OCI-LY7 (cell line): ENCODE results near the gene FRA10AC1. TPM values are rescaled to one million over a fixed set of nuclear protein-coding genes. Genes with fewer than 3 reads are reported as not detected.

Experiments
- BruUV-seq: library from RNA; stranded (reverse); fragments of 400-500 nt; replicated peaks from 2 replicates; lab custom pipeline; 2021; lab: Mats Ljungman, UMichigan
- CTCF ChIA-PET: fragments of 300-600 bp; sonication (Branson Sonifier 250); formaldehyde crosslinking; loops from one replicate; lab custom pipeline; 2022; ENCODE audit warnings: antibody characterized with exemption; ENCODE audit not compliant: unreplicated experiment; lab: Charles Lee
- POLR2A ChIA-PET: fragments of 300-600 bp; sonication (Branson Sonifier 250); formaldehyde crosslinking; loops from one replicate; lab custom pipeline; 2022; ENCODE audit warnings: antibody characterized with exemption; lab: Charles Lee
- DNase-seq: peaks from one replicate; pipeline ENCODE4 v3.0.0-alpha.2; 2015; ENCODE audit warnings: low spot score
- H2AFZ ChIP-seq: fragments of 200-600 bp; sonication (generic), shearing (Covaris generic); 2 replicates; pipeline ENCODE4 v1.6.1; 2014; ENCODE audit warnings: mild to moderate bottlenecking, antibody characterized with exemption, low read length, moderate library complexity
- H3K27ac ChIP-seq: fragments of 200-600 bp; sonication (generic); 2 replicates; pipeline ENCODE4 v1.5.1; 2014; ENCODE audit warnings: mixed run types, low read depth, mild to moderate bottlenecking, moderate library complexity, low read length, inconsistent platforms; ENCODE audit not compliant: poor library complexity, severe bottlenecking
- H3K36me3 ChIP-seq: fragments of 200-600 bp; sonication (generic); 2 replicates; pipeline ENCODE4 v1.6.1; 2014; ENCODE audit warnings: mild to moderate bottlenecking, antibody characterized with exemption, low read length, moderate library complexity, mixed read lengths; ENCODE audit not compliant: insufficient read depth
- H3K4me1 ChIP-seq: fragments of 200-600 bp; sonication (generic); 2 replicates; pipeline ENCODE4 v1.5.1; 2014; ENCODE audit warnings: mild to moderate bottlenecking, low read length; ENCODE audit not compliant: insufficient read depth, poor library complexity, severe bottlenecking
- H3K4me2 ChIP-seq: fragments of 200-600 bp; sonication (generic); 2 replicates; pipeline ENCODE4 v1.6.1; 2014; ENCODE audit warnings: mild to moderate bottlenecking, low read length
- H3K4me3 ChIP-seq: fragments of 200-600 bp; sonication (generic); 2 replicates; pipeline ENCODE4 v1.5.1; 2014; ENCODE audit warnings: mild to moderate bottlenecking, low read depth, low read length; ENCODE audit not compliant: poor library complexity, severe bottlenecking
- H3K79me2 ChIP-seq: fragments of 200-600 bp; sonication (generic); 2 replicates; pipeline ENCODE4 v1.6.1; 2016; ENCODE audit warnings: low read depth, mild to moderate bottlenecking, low read length, moderate library complexity, mixed read lengths; ENCODE audit not compliant: insufficient read depth
- H3K9me2 ChIP-seq: fragments of 200-600 bp; sonication (generic); 2 replicates; pipeline ENCODE4 v1.6.1; 2016; ENCODE audit warnings: mild to moderate bottlenecking, low read length, mixed read lengths; ENCODE audit not compliant: insufficient read depth
- H3K9me3 ChIP-seq: fragments of 200-600 bp; sonication (generic); 2 replicates; pipeline ENCODE4 v1.6.1; 2014; ENCODE audit warnings: mild to moderate bottlenecking, mixed run types, low read length, mixed read lengths
- H4K20me1 ChIP-seq: fragments of 200-600 bp; sonication (generic); 2 replicates; pipeline ENCODE4 v1.6.1; 2014; ENCODE audit warnings: mild to moderate bottlenecking, antibody characterized with exemption, low read length, moderate library complexity, mixed read lengths; ENCODE audit not compliant: insufficient read depth
- CTCF ChIP-seq: fragments of 200-600 bp; sonication (generic); conservative IDR thresholded peaks from 2 replicates; pipeline ENCODE4 v1.5.1; 2014; ENCODE audit warnings: mild to moderate bottlenecking, antibody characterized with exemption, low read length, moderate library complexity, mixed read lengths
- EZH2phosphoT487 ChIP-seq: fragments of 200-600 bp; sonication (generic); IDR thresholded peaks from 2 replicates; pipeline ENCODE4 v1.6.1; 2018; ENCODE audit warnings: low read depth, borderline replicate concordance, mild to moderate bottlenecking, mixed run types, antibody characterized with exemption, low read length, moderate library complexity, mixed read lengths
- intact Hi-C: fragments of 100-400 bp; cut with micrococcal nuclease; formaldehyde crosslinking; loops from one replicate; pipeline ENCODE4 v1.10.0; 2022; ENCODE audit not compliant: unreplicated experiment
- total RNA-seq, 2 experiments: library from RNA; depleted of rRNA in 1 of 2; stranded (reverse); fragments of >200 nt in 1 of 2; shearing (Covaris generic) in 1 of 2; gene quantifications; 2 replicates each; pipeline ENCODE4 v1.2.3, GENCODE V29; 2014 to 2022

FRA10AC1 gene
- total RNA-seq, 2 experiments from 2014 or later: 11.9 to 30.2 TPM

GRCh38 chr10:93722550-93722949, 20.2 kb upstream of the FRA10AC1 start:
- H2AFZ ChIP-seq: no peak overlapping the region
- no peak overlapping the region for H3K4me2 ChIP-seq
- H4K20me1 ChIP-seq: no peaks in the 10 kb centered on the region
- peaks cover 6% of the 10 kb centered on the region for H3K4me1 ChIP-seq
- BruUV-seq: no TSS peak
- no peak for DNase-seq
- TF ChIP-seq CTCF (no peak), EZH2phosphoT487 (no peak)
- CTCF ChIA-PET: no interaction called here
- POLR2A ChIA-PET: interaction anchor here (1.0 kb wide), 1 partner anchor 84 kb away, joined by 3 read pairs; no protein-coding TSS in a partner anchor
- H3K9me2 ChIP-seq: no peaks in the 10 kb centered on the region
- no peaks in the 10 kb centered on the region for H3K36me3 ChIP-seq
- no peaks in the 10 kb centered on the region for H3K9me3 ChIP-seq
- H3K79me2 ChIP-seq: no peaks in the 10 kb centered on the region
- intact Hi-C loops: no loop called here
- H3K27ac ChIP-seq: no peak overlapping the region
- no peak overlapping the region for H3K4me3 ChIP-seq

DNA sequence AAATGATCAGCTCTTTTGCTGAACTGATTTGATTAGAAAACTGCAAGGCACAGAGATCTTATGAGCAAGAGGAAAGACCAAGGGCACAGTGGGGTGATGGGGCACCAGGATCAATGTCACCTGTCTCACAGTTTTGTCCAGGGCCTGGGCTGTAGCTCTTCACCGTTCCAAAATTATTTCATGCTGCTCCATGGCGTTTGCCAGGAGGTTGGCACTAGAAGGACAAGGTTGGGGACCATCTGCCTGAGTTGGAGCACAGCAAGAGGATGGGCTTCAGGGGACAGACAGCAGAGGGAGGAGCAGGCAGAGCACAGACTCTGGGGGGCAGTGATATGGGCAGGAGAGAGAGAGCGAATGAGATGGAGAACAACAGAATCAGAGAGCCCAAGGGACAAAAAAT, 17.5 kb upstream of the FRA10AC1 start:
- no peak overlapping the region for H2AFZ ChIP-seq
- no peak for TF ChIP-seq CTCF
- no peak for TF ChIP-seq EZH2phosphoT487
- ChIA-PET POLR2A (interaction anchor here (0.5 to 1.9 kb wide), 4 partner anchors 12 to 334 kb away, joined by 3 to 14 read pairs (median 4); partner anchors contain the start of gene FRA10AC1), CTCF (no interaction called here)
- H3K4me3 ChIP-seq: no peak overlapping the region
- intact Hi-C loops: no loop called here
- H3K9me3 ChIP-seq: no peaks in the 10 kb centered on the region
- no peak for DNase-seq
- no peak overlapping the region for H3K4me2 ChIP-seq
- no peak overlapping the region for H3K27ac ChIP-seq
- no peaks in the 10 kb centered on the region for H3K79me2 ChIP-seq
- no peaks in the 10 kb centered on the region for H3K9me2 ChIP-seq
- no peaks in the 10 kb centered on the region for H3K36me3 ChIP-seq
- peaks cover 10% of the 10 kb centered on the region for H3K4me1 ChIP-seq
- no TSS peak for BruUV-seq
- H4K20me1 ChIP-seq: no peaks in the 10 kb centered on the region

GRCh38 chr10:93718937-93719725, 16.7 kb upstream of the FRA10AC1 start:
- ChIA-PET CTCF (no interaction called here), POLR2A (interaction anchor here (0.5 to 1.9 kb wide), 6 partner anchors 13 to 333 kb away, joined by 3 to 14 read pairs (median 4); partner anchors contain the start of gene FRA10AC1)
- Histone ChIP-seq H3K79me2 (no peaks in the 10 kb centered on the region), H3K36me3 (no peaks in the 10 kb centered on the region), H3K9me3 (no peaks in the 10 kb centered on the region), H3K4me2 (peak overlapping the region; percentile 23; the same call in 1 of the 2 replicates), H4K20me1 (no peaks in the 10 kb centered on the region), H3K9me2 (no peaks in the 10 kb centered on the region), H2AFZ (0 out of 2 replicates have a peak overlapping the region, but pooled peaks have one; percentile 35), H3K4me3 (no peak overlapping the region), H3K4me1 (peaks cover 10% of the 10 kb centered on the region), H3K27ac (no peak overlapping the region)
- no TSS peak for BruUV-seq
- DNase-seq: peak; percentile 30
- intact Hi-C loops: no loop called here
- TF ChIP-seq CTCF (no peak), EZH2phosphoT487 (no peak)
